Stimulated activated CD8-positive, alpha-beta memory T cell treated with anti-CD3 and anti-CD28 coated beads, Interleukin-12 subunit alpha, Interleukin-12 subunit beta, amount 100 ng/mL, for 24 hours (primary cell): ENCODE measurements around the gene OR4K15.
"Not testable (repeated sequence)": the region's sequence is repeated elsewhere in the genome, so short reads cannot be mapped to it uniquely, and the experiment has no call there.

Experiments
- DNase-seq: peaks from one replicate; pipeline ENCODE4 v3.0.0-alpha.2; 2020; ENCODE audit errors: extremely low read depth

OR4K15 gene

GRCh38 chr14:19975291-19975690 lies at the start of gene OR4K15:
Gene OR4K15, plus strand, starts transcription at chr14:19975591. Its CDS starts 0 bp downstream, at chr14:19975591.
- no peak for DNase-seq

GRCh38 chr14:19930617-19931016 lies 44.8 kb upstream of the OR4K15 start, which contains the start of gene OR4K1:
Gene OR4K1, plus strand, starts transcription at chr14:19930917. Its CDS starts 4,750 bp downstream, at chr14:19935667.
- DNase-seq: no peak

GRCh38 chr14:19941668-19942067 lies 33.7 kb upstream of the OR4K15 start:
- no peak for DNase-seq

- DNase-seq: no peak
Measured at GRCh38 chr14:19947413-19948090, 27.8 kb upstream of the OR4K15 start.

- DNase-seq: no peak
Measured at GRCh38 chr14:19949218-19949617, 26.2 kb upstream of the OR4K15 start.

GRCh38 chr14:19969735-19970134 lies 5.7 kb upstream of the OR4K15 start:
- DNase-seq: not testable (repeated sequence)

- DNase-seq: no peak
Measured at GRCh38 chr14:19974844-19975243, 547 bp upstream of the OR4K15 start.

- no peak for DNase-seq
Measured at GRCh38 chr14:19993438-19993837, 18.0 kb downstream of the OR4K15 start.

- DNase-seq: no peak
Measured at GRCh38 chr14:20001863-20002262, 26.5 kb downstream of the OR4K15 start, which contains the start of gene OR4Q2. Gene OR4Q2, plus strand, starts transcription at chr14:20002163.

GRCh38 chr14:20002319-20002718 lies 26.9 kb downstream of the OR4K15 start:
- no peak for DNase-seq

- no peak for DNase-seq
Measured at GRCh38 chr14:20008156-20008555, 32.8 kb downstream of the OR4K15 start.

- no peak for DNase-seq
Measured at GRCh38 chr14:20019257-20019865, 44.0 kb downstream of the OR4K15 start, which contains the start of gene OR4K14. Gene OR4K14, minus strand, starts transcription at chr14:20019307. Its CDS starts 4,114 bp downstream, at chr14:20015193.
